DMS53 treated with DMSO at 0.1 percent for 48 hours (cell line): ENCODE data around the gene KRTAP5-1.

Experiments
- DNase-seq: peaks from one replicate; lab custom pipeline; 2025; ENCODE audit not compliant: unreplicated experiment; lab: John Stamatoyannopoulos, UW

Gene KRTAP5-1

DNA sequence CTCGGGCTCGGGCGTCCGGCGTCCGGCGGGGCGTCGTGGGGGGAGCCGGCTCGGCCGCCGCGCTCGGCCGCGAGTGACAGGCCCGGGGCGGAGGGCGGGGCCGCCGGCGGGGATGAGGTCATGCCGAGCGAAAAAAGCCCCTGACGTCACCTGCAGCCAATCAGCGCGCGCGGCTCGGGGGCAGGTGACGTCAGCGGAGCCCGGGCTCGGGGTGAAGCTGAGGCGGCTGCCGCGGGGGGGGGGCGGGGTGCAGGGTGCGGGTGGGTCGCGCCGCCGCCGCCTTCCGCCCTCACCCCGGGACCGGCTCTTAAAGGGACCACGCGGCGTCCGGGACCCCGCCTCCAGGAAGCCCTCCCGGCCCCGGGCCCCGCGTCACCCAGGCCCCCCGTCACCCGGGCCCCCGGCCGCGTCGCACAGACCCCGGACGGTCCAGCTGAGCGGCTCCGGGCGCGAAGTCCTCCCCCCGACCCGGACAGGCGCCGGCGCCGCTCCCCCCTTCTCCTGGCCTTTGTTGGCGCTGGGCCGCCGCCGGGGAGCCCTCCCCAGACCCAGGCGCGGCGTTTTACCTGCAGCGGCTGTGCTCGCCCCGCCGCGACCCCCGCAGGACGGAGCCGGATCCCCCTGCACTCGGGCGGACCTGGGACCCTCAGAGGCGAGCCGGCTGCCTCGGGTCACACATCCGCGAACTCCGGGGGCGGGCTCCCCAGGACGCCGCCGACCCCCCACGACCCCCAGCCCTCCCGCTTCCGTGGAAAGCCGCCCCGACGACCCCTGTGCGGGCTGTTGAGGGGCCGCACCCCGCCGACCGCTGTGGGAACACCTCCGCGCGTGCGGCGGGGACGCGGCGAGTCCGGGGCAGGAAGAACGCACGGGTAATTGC is 12.6 kb downstream of the KRTAP5-1 start, which contains the start of gene DUSP8:
DUSP8 (minus strand) TSS at position 75 of the 880 bp plus-strand sequence. CDS start 6,445 bp downstream, outside the sequence.
- DNase-seq, result peak; percentile 87

DNA sequence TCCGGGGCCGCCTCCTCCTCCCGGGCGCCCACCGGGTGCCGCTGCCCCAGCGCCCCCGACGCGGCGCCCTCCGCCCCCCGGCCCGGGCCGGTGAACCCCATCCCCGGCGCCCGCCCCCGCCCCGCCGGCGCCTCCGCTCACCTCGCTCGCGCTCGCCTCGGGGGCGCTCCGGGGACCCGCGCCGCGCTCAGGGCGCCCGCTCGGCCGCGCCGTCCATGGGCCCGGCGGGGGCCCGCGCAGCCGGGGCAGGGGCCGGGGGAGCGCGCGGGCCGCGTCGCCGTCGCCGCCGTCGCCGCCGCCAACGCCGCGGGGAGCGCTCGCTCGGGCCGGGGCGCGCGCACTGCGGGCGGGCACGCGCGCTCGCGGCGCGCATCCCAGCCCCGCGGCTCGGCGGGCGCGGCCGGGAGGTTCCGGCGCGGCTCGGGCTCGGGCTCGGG is 13.3 kb downstream of the KRTAP5-1 start:
- DNase-seq, result no peak

DNA sequence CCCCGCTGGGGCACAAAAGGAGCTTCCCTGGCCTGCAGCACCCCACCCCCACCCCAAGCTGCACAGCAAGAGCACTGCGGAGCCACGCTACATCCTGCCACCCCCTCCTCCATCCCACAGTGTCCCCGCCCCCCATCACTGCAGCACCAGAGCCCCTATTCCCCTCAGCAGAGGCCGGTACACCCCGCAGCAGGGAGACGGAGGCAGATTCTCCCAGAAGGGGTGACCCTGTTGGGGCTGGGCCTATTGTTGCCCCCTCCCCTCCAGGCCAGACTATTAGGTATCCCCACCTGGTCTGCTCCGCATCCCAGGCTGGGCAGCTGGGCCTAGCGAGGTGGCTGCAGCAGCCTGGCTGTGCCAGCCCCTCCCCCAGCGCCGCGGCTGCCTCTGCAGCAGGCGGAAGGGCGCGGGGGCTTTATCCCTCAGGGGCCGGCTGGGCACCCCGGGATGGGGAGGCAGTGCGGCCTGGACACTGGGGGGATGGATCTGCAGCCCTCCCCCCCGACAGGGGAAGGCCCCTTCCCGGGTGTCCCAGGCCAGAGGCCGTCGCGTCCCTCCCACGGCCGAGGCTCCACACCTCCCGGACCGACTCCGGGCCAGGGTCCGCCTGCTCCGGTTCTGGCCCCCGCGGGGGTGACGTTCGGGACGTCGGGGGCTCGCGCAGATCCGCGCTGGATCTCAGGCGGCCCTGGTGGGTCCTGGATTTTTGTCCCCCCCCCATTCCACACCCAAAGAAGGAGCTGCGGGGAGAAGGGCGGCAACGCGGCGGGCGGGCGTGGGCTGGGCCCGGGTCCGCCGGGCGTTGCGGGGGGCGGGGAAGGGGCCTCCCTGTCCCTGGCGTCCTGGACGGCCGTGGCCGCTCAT is 14.0 kb downstream of the KRTAP5-1 start:
- DNase-seq, result no peak

DNA sequence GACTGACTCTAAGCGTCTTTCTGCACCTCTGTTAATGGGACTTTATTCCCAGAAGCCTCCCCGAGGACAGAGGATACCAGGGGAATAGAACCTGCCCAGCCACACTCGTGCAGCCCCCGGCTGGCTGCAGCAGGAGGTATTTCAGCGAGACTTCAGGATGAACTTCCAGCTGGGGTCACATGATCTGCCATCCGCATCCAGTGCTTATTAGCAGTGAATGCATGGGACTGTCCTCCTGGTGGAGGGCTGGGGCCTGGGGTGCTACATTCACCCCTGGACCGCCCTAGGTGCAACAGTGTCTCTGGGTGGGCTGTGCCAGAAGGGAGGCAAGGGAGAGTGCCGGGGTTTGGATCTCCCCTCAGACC is 14.6 kb downstream of the KRTAP5-1 start:
- no peak for DNase-seq

DNA sequence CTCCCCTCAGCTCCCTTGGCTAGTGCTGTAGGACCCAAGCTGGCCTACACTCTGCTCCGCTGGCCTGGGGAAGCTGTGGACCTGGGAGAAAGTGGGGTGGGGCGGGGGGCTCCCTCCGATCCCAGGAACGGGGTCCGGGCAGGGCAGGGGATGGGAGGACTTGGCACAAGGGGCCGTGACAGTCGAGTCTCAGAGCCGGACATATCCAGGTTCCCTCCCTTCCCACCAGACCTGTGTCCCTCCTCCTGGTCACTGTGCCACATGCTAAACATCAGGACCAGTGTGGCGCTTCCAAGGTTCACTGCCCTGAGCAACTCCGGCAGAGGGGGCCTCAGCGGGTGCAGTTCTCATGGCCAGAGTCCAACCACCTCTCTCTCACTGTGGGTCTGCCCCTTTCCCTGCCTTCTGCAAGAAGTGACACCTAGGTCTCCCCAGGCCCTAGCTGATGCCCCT is 15.1 kb downstream of the KRTAP5-1 start:
- no peak for DNase-seq

DNA sequence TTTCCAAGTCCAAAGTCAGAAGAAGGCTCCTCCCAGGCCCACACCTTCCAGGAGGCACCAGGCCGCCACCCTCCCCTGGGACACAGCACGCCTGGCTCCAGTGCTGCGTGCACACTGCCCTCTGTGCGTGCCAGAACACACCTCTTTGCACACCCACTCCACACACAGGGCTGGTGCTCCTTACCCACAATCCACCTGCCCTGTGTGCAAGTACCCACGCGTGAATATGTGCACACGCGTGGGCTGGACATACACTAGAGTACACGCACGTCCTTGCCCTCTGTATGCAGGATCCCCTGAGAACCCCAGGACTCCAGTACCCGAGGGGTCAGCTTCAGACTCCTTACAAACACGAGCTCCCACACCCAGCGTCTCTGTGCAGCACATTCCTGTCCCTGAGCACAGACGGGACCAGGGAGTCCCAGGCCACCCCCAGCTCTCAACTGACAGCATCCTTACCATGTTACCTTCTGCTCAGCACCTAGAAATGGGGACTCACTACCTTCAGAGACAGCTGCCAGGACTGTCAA is 15.8 kb downstream of the KRTAP5-1 start:
- DNase-seq, result no peak

DNA sequence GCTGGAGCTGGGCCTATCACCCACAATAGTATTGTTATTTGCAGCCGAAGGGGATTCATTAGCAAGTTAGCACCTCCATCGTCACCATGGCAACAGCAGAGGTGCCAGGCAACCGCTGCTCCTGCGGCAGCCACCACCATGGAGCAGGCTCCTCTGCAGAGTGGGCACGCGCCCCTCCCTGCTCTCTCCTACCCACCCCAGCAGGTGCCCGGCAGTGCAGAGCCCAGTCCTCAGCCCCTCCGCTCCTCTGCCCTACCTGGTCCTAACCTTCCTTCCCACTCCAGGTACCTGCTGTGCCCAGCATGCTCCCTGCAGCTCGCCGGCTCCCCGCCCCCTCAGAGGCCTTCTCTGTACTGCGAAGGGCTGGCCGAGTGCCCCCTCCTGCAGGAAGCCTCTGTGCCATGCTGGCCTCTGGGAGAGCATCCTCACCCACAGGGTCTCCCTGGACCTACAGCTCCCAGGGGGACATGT is 16.6 kb downstream of the KRTAP5-1 start:
- DNase-seq, result no peak

DNA sequence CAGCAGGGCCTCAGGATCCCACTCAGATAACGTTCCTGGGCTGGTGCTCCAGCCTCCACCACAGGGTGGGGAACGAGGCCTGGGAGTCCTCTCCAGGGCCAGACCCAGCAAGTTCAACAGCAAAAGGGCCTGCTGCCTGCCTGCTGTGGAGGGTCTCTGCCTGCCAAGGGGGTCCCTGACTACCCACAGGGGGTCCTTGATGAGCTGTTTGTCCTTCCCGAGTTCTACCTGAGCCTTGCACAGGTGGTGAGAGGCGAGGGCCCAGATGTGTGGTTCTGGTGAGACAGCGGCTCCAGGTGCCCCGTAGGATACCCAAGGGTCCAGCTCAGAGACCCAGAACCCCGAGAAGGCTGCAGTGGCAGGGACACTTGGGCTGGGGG is 17.4 kb downstream of the KRTAP5-1 start:
- no peak for DNase-seq

DNA sequence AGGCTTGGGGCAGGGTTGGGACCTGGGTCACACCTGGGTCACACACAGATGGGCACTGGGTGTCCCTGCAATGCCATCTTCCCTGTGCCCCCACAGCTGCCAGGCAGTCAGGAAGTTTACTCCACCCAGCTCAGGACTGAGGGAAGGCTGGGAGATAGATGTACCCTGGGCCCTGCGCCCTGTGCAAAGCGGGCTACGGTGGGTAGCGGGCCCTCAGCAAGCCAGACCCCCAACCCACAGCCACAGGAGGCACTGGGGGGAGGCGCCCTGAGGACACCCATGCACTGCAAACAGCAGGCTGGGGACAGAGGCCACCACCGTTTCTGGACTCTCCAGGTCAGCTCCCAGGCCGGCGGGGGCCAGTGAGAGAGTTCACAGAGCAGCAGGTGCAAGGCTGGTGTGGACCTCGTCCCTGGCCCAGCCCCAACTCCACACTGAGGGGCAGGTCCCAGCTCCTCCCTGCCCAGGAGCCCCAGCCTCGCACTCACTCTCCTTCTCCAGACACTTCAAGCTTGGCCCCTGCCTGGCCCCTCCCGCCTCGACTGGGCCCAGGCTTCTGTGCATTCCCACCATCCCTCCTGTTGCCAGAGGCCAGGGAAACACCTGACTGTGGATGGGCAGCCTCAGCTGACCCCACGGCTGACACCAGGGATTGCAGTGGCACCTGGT is 17.9 kb downstream of the KRTAP5-1 start:
- no peak for DNase-seq

DNA sequence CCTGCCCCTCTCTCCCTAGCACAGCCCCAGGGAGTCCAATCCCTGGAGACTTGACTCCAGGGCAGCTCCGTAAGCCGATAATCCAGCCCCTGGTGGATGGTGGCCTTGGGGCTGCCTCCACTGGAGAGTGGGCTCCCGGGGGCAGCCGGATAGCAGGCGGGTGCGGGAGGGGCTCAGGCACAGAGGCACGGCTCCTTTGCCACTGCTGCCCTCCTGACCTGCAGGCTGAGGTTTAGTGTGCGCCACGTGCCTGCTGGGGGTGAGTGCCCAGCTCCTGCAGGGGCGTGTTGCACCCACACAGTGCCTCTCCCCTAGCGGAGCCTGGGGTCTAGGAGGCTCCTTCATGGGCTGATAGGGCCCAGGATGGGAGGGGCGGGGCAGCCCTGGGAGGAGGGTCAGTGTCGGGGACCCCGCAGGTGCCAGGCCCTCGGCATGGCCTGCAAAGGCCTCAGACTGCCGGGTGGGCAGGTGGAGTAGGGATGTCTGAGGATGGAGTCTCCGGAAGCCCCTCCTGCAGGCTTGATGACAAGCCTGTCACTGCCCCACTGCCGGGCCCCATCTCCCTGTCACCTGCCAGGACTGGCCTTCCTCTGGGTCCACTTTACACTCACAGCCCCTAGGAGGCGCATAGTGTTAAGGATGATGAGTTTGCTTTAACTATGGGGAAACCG is 18.6 kb downstream of the KRTAP5-1 start:
- DNase-seq, result no peak

DNA sequence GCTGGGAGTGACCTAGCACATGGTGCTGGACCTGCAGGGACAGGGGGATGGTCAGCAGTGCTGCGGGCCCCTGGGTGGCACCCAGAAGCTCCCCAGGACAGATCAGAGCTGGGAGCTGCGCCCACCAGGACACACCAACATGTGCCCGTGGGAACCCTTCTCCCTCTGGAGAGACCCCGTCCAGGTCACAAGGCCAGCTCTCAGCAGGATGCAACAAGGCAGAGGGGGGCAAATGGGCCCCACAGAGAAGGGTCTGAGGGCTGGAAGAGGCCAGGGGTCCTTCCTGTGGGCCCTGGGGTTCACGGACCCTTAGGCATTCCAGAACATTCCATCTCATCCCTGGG is 19.2 kb downstream of the KRTAP5-1 start:
- no peak for DNase-seq

DNA sequence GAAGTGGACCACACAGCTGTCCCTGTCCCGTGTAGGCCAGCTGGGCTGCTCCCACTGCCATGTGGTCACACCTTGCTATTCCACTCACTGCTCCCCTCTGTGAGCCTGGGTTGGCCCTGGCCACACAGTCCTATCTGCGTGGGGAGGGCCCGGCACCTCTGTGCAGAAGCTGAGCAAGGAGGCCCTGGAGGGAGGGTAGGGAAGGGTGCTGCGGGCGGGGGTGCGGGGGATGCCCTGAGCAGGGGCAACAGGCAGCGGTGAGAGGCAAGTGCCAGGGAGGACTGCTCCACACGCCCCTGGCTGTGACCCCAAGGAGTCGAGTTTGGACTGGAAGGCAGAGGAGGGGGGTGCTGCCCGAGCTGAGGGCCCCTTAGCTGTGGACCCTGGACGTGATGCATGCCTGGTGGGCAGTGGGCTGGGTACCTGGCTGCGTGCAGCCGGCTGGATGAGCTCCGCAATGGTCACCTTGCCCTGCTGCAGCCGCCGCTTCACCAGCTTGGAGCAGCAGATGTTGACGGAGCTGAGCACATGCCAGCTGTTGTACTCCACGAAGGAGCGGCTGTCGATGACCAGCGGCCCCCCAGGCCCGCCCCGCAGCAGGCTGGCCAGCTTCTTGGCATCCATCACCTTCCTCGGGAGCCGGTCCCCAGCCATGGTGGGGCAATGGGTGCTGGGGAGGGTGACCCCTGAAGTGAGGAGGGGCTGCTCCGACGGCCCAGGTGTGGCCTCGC is 19.7 kb downstream of the KRTAP5-1 start:
- no peak for DNase-seq

DNA sequence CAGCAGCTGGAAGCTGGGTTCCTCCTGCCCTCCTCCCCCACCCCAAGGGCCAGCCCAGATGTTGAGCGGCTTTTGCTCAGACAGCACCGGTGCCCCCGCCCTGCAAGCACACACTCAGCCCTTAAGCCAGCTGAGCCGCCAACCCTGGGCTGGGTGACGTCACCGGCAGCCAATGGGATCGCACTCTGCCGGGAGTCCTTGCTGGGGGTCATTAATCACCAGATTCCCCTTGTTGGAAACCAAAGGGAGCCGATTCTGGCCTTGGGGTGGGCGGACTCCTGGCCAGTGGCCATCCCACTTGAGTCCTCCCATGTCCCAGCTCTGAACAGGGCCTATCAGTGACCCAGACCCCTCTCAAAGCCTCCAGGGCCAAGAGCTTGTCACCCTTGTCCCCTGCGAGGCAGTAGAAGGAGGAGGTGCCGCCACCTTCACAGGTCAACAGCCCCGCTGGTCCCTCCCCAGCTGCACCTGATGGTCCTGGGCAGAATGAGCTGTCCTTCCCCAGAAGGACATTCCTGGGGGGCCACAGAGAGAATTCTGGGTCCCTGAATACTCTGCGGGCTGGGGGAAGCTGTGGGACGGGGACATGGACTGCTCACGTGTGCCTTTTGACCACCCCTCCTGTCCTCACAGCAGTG is 20.4 kb downstream of the KRTAP5-1 start:
- DNase-seq, result no peak

DNA sequence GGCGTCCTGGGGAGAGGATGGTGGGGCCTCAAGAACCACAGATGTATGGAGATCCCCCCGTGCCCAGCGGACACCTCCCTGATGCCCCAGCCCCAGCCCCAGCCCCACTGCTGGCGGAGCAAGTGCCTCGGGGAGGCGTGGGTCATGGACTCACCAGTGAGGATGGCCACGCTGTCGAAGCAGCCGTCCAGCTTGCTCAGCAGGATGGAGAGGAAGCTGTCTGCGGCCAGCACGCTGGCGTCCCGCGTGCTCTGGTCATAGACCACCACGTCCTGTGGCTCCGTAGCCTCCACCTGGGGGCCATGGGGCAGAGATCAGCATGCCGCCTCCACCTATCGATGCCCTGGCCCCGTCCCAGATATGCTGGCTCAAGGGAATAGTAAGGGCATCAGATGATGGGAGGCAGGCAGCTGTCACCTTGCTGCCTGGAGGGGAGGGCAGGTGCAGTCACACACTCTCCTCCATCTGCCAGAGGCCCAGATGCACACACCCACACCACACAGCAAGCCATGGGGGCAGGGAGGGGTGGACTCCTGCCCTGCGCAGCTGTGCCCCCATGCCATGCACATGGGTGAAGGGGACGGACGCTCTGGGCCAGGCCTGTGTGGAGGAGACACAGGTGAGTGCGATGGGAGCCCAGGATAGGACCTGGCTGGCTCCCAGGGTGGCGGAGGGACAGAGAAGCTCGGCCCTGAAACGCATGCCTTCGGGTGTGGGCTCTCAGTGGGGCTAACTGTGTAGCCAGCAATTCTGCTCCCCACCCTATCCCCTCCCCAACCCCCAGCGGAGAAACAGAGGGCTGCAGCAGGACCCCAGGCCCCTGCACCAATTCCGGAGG is 21.2 kb downstream of the KRTAP5-1 start:
- no peak for DNase-seq

DNA sequence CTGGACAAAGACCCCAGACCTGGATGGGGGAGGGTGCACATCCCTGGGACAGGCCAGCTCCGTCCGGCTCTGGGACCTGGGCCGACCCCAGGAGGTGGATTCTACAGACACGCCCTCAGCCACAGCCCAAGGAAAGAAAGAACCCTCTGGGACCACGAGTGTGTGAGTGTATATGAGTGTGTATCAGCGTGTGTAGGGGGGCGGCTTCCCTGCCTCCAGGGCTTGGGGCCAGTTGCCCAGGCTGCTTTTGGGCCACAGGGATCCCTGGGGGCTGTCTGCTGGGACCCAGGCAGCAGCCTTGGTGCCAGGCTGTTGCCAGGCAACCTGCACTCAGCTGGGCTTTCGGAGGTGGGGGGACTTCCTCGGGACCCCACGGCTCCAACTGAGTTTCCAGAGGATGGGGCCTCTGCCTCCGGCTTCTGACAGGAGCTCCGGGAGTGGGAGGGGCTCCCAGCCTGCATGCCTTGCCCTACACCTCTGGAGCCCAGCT is 21.9 kb downstream of the KRTAP5-1 start:
- DNase-seq, result no peak

DNA sequence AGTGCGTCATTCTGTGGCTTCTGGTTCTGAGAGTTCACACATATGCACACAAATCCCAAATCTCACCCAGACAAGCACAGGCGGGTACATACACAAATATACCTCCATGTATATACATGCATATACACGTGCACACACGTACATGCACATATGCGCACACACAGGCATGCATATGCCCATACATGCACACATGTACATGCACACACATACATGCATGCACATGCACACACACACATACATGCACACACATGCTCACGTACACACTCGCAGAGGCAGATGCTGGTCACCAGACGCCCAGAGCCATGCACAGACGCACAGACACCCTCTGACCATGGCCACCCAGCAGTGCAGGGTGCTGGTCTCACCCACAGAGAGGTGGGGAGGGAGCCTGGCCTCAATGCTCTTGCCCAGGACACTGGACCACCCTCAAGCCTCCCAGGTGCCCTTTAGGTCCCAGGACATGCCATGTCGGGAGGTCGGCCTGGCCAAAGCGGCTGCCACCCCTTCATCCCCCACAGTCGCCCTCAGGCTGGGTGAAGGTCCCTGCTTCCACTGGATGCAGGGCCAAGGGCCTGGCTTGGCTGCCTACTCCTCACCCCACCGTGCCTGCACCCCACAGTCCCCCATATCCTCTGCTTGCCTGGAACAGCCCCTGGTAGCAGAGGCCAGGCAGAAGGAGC is 22.5 kb downstream of the KRTAP5-1 start:
- no peak for DNase-seq

DNA sequence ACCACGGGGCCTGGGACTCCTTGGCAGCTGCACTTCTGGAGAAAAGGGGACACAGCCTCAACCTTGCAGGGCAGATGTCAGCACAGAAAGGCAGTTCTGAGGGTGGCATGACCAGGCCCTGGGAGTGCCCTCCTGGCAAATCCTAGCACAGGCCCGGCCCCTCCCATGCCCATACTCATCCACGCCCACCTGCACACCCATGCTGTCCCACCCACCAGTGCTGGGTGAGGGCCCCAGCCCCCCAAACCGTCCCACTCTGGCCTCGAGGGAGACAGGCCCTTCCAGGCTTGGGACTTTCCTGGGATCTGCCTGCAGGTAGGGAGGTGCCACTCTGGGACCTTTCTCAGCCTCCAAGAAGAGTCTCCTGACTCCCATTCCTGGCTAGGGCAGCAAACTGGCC is 23.1 kb downstream of the KRTAP5-1 start:
- no peak for DNase-seq

DNA sequence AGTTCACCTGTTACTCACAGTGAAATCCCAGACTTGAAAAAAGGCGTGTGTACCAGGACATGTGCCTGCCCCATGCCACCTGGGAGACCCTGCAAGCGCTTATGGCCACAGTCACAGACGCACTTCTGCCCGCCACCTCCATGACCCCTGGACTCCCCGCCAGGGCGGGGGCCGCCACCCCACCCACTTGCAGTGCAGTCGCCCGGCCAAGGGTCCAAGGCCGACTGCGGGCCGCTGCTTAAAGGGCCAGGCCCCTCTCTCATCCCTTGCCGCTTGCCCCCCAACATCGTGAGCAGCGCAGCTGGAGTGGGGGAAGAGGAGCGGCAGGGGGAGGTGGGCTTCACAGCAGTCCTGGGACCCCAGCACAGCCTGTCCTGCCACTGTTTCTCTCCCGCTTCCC is 23.8 kb downstream of the KRTAP5-1 start:
- DNase-seq, result no peak
